Measurements from ENCODE around the gene ARL16. TPM values are rescaled to one million over a fixed set of nuclear protein-coding genes. Genes with fewer than 3 reads are reported as not detected.

Gene ARL16
- total RNA-seq, 4 donors from 2014 or later, result 4.4 to 36.9 (median 27.0) TPM

DNA sequence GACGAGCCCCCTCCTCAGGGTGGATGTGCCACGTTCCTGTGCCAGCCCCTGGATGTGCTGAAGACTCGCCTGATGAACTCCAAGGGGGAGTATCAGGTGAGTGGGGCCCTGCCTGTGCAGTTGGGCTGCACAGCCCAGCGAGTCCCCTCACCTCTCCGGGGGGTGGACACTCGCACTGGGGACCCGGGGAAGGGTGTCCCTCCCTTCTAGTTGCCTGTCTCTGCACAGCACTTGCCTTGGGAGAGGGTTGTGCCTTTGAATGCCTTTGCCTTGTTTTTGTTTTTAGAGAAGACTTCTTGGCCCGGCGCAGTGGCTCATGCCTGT lies 34.1 kb upstream of the ARL16 start:
- Histone ChIP-seq H3K4me1 (peaks cover 0 to 2% of the 10 kb centered on the region in 2 donors), H3K4me3 (no peak overlapping the region), H3K9me3 (no peaks in the 10 kb centered on the region), H3K36me3 (no peaks in the 10 kb centered on the region), H3K27me3 (no peaks in the 10 kb centered on the region), H3K27ac (no peak overlapping the region)
- intact Hi-C loops (cut with DNase I; ENCODE audit: low total_unique reads), result no loop called here
- TF ChIP-seq CTCF (IDR thresholded peaks at IDR 0.05) (no peak), POLR2A (IDR thresholded peaks at IDR 0.05) (no peak)
- no peak for DNase-seq

GRCh38 chr17:81717049-81717765 lies 33.6 kb upstream of the ARL16 start:
- Histone ChIP-seq H3K4me1 (peaks cover 0 to 6% of the 10 kb centered on the region in 2 donors), H3K36me3 (no peaks in the 10 kb centered on the region), H3K27ac (no peak overlapping the region), H3K4me3 (no peak overlapping the region), H3K27me3 (no peaks in the 10 kb centered on the region), H3K9me3 (no peaks in the 10 kb centered on the region)
- intact Hi-C loops (cut with DNase I; ENCODE audit: low total_unique reads), result no loop called here
- DNase-seq, result no peak
- TF ChIP-seq POLR2A (IDR thresholded peaks at IDR 0.05) (no peak), CTCF (IDR thresholded peaks at IDR 0.05) (no peak)

DNA sequence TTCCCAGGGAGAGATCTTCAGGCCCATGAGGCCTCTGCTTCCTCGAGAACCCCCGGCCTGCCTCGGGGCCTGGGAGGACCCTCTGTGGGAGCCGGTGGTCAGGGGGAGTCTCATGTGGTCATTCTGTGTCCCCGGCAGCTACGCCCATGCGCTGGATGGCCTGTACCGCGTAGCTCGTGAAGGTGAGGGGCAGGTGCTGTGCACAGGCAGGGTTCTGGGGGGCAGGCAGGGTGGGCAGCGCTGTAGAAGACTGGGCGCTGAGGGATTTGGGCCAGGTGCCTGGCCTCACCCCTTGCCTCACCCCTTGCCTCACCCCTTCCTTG lies 33.0 kb upstream of the ARL16 start:
- Histone ChIP-seq H3K9me3 (no peaks in the 10 kb centered on the region), H3K27ac (no peak overlapping the region), H3K4me3 (no peak overlapping the region), H3K27me3 (no peaks in the 10 kb centered on the region), H3K36me3 (no peaks in the 10 kb centered on the region), H3K4me1 (peaks cover 0 to 6% of the 10 kb centered on the region in 2 donors)
- no peak for TF ChIP-seq CTCF (IDR thresholded peaks at IDR 0.05)
- no peak for TF ChIP-seq POLR2A (IDR thresholded peaks at IDR 0.05)
- DNase-seq, result no peak
- intact Hi-C loops (cut with DNase I; ENCODE audit: low total_unique reads), result no loop called here

DNA sequence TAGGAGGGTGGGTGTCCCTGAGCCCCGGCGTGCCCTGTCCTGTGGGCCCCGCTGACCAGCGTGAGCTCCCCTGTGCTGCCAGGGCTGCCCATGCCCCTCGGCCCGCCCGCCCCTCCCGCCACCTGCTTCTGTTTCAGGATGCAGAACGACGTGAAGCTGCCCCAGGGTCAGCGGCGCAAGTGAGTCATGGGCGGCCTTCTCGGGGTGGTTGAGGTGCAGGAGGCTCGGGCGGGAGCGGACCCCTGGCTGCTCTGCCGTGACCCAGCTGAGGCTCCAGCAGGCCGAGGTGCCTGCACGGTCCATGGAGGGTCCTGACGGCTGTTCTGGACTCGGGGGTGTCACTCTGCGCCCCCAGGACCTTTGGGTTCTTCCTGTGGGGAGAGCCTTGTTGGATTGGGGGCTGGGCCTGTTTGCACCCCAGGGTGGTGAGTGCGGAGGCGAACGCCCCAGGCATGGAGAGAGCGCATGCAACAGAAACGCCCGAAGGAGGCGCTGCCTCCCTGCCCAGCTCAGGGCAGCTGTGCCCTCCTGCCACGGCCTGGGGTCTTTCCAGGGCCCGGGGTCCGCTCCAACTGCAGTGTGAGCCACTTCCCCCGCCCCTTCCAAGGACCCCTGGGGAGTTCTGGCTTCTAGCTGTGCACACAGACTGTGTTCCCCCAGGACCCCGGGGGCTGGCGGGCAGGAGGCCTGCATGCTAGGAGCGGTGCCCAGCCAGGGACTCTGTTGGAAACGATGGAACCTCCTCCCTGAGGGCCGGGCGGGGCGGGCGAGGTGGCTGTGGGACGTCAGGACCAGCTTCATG lies 32.5 kb upstream of the ARL16 start:
- TF ChIP-seq CTCF (IDR thresholded peaks at IDR 0.05) (no peak), POLR2A (IDR thresholded peaks at IDR 0.05) (no peak)
- H3K27me3 ChIP-seq, result no peaks in the 10 kb centered on the region
- H3K27ac ChIP-seq, result no peak overlapping the region
- H3K9me3 ChIP-seq, result no peaks in the 10 kb centered on the region
- H3K4me1 ChIP-seq, result peaks cover 0 to 9% of the 10 kb centered on the region in 2 donors
- intact Hi-C loops (cut with DNase I; ENCODE audit: low total_unique reads), result no loop called here
- DNase-seq, result no peak
- no peak overlapping the region for H3K4me3 ChIP-seq
- no peaks in the 10 kb centered on the region for H3K36me3 ChIP-seq

DNA sequence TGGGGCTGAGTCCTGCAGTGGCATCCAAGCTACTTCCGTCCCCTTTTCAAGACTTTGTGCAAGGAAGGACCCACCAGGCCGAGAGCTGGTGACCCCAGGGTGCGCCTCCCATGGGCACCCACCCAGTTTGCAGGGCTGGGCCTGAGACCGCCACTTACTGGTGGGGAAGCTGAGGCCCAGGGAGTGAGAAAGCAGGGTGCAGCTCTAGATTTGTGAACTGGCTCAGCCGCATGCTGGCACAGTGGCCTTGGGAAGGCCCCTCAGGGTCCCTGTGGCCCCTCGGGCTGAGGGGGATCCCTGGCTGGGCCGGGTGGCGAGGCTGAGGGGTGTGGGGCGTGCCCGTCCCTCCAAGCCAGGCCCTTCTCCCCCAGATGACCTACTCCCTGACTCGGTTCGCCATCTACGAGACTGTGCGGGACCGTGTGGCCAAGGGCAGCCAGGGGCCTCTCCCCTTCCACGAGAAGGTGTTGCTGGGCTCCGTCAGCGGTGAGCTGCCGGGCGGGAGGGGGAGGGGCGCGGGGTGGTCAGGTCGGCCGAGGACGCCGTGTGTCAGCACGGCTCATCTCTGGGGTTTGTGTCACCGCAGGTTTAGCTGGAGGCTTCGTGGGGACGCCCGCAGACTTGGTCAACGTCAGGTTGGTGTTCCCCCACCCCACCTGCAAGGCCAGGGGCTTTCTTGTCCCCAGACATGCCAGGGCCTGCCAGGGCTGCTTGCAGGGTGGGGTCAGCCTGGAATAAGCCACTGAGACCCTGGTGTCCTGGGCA lies 31.7 kb upstream of the ARL16 start:
- H3K4me1 ChIP-seq, result peaks cover 0 to 14% of the 10 kb centered on the region in 2 donors
- TF ChIP-seq POLR2A (IDR thresholded peaks at IDR 0.05) (no peak), CTCF (IDR thresholded peaks at IDR 0.05) (no peak)
- no peak for DNase-seq
- intact Hi-C loops (cut with DNase I; ENCODE audit: low total_unique reads), result no loop called here
- H3K4me3 ChIP-seq, result no peak overlapping the region
- H3K27ac ChIP-seq, result no peak overlapping the region
- no peaks in the 10 kb centered on the region for H3K36me3 ChIP-seq
- H3K27me3 ChIP-seq, result no peaks in the 10 kb centered on the region
- H3K9me3 ChIP-seq, result no peaks in the 10 kb centered on the region

Measured in uterus (tissue), 4 donors.